Kasumi-1 (cell line): ENCODE data around the gene KDM4D.
A peak's percentile ranks its signal among the peaks of the same experiment; 100 is the strongest.
"Not testable (repeated sequence)": the region's sequence is repeated elsewhere in the genome, so short reads cannot be mapped to it uniquely, and the experiment has no call there.

ENCODE experiments used
- DNase-seq, 2 experiments: peaks; one replicate each; lab custom pipeline; 2025; lab: John Stamatoyannopoulos, UW

Gene KDM4D

GRCh38 chr11:94958121-94958696, 15.3 kb upstream of the KDM4D start:
- DNase-seq = no peak

GRCh38 chr11:94959179-94959578, 14.3 kb upstream of the KDM4D start:
- no peak for DNase-seq

GRCh38 chr11:94960488-94960887, 13.0 kb upstream of the KDM4D start:
- DNase-seq = no peak

GRCh38 chr11:94961255-94961654, 12.3 kb upstream of the KDM4D start:
- no peak for DNase-seq

GRCh38 chr11:94964934-94965333, 8.6 kb upstream of the KDM4D start:
- DNase-seq = peak in 1 of 2 experiments; percentile 3

GRCh38 chr11:94968334-94968958, 5.1 kb upstream of the KDM4D start:
- peak; percentile 42 to 49 for DNase-seq

GRCh38 chr11:94972700-94973098, 810 bp upstream of the KDM4D start:
- DNase-seq = no peak

- DNase-seq = no peak
Measured at GRCh38 chr11:94974178-94974577, 669 bp downstream of the KDM4D start.

GRCh38 chr11:94975599-94975998, 2.1 kb downstream of the KDM4D start:
- no peak for DNase-seq

GRCh38 chr11:94987378-94987777, 13.9 kb downstream of the KDM4D start:
- DNase-seq = no peak

- no peak for DNase-seq
Measured at GRCh38 chr11:94988748-94989147, 15.2 kb downstream of the KDM4D start.

GRCh38 chr11:94993400-94993943, 20.0 kb downstream of the KDM4D start:
- DNase-seq = no peak

- DNase-seq = no peak
Measured at GRCh38 chr11:94997437-94997836, 23.9 kb downstream of the KDM4D start.

GRCh38 chr11:94998285-94998684, 24.8 kb downstream of the KDM4D start:
- DNase-seq = no peak

GRCh38 chr11:95003716-95004115, 30.2 kb downstream of the KDM4D start:
- DNase-seq = no peak

GRCh38 chr11:95005642-95006041, 32.1 kb downstream of the KDM4D start:
- no peak for DNase-seq

- DNase-seq = no peak
Measured at GRCh38 chr11:95011376-95011775, 37.9 kb downstream of the KDM4D start.

GRCh38 chr11:95014184-95014821, 40.8 kb downstream of the KDM4D start:
- DNase-seq = no peak

GRCh38 chr11:95016139-95016538, 42.6 kb downstream of the KDM4D start:
- DNase-seq = no peak

- not testable (repeated sequence) for DNase-seq
Measured at GRCh38 chr11:95021468-95021867, 48.0 kb downstream of the KDM4D start.

GRCh38 chr11:95024958-95025357, 51.4 kb downstream of the KDM4D start, which contains the start of gene KDM4E:
Gene KDM4E, plus strand, starts transcription at chr11:95025258. Its CDS starts 300 bp downstream, at chr11:95025558.
- no peak for DNase-seq

- not testable (repeated sequence) for DNase-seq
Measured at GRCh38 chr11:95025594-95025993, 52.1 kb downstream of the KDM4D start.

- DNase-seq = no peak
Measured at GRCh38 chr11:95028357-95028756, 54.8 kb downstream of the KDM4D start.
